ENCODE data around the gene SPNS2.

SPNS2 gene

DNA sequence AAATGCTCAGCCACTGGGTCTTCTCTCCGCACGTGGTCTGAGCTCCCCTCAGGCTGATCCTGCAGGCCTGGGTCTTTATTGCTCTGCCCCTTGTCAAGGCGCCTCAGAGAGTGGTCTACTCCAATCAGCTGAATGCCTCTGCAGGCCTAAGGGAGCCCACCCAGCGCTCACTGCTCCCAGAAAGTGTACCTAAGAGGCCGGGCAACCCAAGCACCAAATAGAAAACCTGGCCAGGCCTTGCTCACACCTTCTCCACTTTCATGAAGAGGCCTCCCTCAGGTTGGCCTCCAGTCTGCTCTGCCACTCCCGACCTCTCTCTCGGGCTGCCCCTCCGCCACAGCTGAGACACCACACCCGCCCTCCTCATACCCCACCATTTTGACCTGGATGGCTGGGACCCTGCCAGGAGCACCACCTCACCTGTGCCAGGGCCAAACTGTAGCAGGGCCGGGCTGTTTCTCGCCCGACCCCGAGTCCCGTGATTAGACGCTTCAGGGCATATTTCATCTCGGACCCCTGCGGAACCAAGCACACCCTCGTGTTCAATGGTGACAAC lies 55.8 kb downstream of the SPNS2 start:
- no peak for DNase-seq

DNA sequence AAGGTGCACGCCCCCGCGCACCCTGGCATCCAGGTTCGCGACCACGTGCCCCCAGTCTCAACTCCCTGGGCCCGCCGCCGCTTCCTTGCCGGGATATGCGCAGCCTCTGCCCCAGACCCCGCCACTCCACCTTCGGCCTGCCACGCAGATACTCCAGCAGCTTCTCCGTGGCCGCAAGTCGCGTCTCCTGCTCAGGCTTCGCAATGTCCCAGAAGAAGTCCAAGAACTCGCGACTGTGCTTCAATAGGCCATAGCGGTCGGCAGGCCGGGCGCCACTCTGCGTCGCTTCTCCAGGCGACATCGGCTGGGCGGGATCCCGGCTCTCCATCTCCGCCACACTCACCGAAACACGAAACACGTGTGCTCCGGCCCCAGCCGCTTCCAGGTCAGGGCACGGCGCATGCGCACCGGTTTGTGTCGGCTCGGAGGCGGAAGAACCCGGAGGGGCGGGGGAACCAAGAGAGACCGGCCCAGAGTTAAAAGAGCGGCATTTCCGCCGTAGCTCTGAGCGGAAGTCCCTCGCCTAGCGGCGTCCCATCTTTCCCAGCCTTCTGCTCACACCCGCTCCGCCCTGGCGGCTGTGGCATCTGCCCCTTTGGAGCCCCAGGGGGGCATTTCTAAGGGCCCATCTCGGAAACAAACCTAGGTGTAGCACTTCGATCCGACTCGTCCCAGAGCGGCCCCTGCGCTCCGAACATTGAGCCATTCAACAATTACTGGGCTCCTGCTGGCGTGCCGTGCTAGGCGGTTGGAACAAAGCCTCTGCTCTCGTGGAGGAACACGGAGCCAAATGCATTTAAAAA lies 56.5 kb downstream of the SPNS2 start, which contains the start of gene MYBBP1A:
Gene MYBBP1A, minus strand, starts transcription at position 388 of the 803 bp plus-strand sequence. Its CDS starts 60 bp downstream, at position 328.
- peak; percentile 99 for DNase-seq

DNA sequence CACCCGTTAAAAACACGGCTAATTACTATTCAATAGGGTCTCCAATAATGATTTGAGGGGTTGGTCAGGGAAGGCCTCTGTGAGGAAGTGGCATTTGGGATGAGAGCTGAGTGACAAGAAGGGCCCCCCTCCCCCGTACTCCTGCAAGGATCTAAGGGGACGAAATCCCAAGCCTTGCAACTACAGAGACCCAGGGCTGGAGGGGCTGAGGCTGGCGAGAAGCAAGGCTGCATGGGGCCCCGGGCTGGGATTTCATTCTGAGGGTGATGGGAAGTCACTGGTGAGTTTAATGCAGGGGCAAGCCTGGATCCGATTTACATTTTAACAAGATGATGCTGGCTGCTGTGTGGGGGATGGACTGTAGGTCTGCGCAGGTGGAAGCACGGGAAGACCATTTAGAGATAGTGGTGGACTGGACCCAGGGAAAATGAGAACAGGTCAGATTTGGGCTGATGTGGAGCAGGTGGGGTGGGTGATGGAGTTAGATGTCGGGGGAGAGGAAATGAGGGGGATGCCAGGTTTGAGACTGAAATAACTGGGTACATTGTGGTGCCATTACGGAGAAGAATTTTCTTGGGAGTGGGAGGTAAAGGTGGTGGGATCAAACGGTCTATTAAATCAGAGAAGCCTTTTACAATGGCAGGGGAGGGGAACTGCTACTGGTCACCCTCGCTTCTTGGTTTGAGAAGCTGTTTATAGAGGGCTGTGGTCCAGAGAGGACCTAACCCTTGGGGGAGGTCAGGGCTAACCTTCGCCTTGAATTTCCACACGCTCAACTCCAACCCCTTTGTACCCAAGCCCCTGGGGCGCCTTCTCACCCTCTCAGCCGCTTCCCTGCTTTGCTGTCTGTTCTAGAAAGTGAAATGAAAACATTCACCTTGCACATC lies 57.4 kb downstream of the SPNS2 start:
- no peak for DNase-seq

DNA sequence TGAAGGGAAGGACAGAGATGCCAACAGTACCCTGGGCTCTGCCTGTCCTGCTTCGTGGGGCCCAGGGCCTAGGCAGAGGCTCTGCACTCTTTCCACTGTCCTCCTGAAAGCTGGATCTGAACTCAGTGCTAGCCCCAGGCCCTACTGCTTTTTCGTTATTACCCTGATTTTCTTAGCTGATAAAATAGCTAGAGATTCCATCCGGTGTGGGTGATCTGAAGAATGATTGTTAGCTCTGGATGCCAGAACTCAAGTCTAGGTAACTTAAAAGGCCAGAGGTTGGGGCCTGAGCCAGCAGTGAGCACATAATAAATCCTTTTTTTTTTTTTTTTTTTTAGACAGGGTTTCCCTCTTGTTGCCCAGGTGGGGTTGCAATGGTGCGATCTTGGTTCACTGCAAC lies 58.3 kb downstream of the SPNS2 start:
- no peak for DNase-seq

DNA sequence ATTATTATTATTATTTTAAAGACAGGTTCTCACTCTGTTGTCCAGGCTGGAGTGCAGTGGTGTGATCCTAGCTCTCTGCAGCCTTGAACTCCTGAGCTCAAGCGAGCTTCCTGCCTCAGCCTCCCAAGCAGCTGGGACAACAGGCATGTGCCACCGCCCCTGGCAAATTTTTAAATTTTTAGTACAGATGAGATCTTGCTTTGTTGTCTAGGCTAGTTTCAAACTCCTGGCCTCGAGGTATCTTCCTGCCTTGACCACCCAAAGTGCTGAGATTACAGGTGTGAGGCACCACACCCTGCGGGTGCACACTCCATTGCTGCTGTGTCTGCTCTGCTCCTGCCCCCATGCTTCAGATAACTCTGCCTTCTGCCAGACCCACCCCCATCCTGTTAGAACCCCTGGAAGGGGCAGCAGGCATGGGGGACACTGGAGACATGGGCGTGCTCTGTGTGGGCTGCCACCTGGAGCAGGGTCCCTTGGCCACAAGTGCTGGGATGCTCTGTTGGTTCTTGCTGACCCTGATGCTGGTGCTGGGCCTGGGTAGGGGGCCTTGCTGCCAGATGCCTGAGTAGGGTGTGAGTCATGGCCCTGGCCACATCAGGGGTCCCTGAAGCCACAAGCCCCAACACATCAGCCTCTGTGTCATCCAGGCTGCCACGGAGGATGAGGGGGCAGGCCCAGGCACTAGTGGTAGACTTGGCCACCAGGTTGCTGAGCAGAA lies 59.1 kb downstream of the SPNS2 start:
- no peak for DNase-seq

DNA sequence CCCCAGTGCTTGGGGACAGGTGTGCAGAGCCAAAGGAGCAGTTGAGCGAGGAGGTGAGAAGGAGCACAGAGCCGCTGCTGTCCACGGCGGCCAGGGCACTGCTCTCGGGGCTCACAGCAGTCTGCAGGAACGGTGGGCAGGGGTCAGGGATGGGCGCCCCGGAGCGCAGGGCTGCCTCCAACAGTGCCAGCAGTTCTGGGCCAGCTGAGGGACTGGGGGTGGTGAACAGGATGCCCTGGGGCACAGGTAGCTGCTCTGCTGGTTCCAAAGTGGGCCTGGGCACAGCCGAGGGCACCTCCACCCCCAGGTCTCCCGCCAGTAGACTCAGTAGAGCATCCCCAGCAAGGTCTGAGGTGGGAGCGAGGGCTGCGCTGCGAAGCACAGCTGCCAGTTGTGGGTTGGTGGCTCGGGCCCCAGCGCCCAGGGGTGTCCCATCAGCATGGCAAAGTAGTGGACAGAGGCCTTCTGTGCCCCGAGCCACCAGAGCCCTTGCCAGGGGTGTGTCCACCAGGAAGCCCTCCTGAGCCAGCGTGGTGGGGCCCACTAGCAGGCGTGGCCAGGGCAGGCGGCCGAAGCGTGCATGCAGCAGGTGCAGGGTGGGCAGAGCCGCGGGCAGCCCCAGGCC lies 59.8 kb downstream of the SPNS2 start:
- DNase-seq = no peak

DNA sequence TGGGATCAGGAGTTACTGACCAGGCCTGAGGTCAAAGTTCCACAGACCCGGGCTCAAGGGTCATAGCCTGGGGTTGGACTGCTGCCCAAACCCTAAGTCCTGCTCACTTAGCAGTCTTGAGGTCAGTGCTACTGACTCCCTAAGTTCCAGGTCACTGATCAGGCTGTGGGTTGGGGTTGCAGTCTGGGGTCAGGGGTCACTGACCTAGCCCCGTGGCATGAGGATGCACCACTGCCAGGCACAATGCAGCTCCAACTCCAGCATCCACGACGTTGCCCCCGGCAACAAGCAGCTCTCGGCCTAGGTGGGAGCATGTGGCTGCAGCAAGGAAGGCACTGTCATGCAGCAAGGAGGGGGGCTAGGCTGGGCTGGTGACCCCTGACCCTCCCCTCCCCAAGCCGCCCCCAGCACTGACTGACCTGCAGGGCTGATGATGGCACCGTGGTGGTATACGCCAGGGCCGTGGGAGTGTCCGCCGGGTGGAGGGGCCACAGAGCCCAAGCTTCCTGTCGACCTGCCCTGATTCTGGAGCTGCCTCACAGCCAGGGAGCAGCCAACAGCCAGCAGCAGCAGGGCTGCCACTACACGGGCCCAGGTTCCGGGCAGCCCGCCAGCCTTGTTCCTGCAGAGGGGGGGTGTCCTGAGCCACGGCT lies 60.6 kb downstream of the SPNS2 start:
- no peak for DNase-seq

DNA sequence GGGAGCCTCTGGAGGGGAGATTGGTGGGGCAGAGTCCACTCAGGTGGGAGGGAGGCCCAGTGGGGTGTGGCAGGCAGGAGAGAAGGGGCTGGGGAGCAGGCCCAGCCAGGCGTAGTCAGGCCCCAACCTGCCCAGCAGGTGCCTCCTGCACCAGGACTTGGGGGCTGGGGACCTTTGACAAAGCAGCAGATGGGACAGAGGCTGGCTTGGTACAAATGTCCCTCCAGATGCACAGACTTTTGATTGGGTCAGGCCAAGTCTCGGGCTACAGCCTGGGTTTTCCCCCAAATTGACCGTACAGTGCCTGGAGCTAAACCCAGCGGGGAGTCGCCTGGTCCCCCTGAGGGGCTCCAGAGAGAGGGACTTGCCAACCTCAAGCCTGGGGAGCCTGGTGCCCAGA lies 61.3 kb downstream of the SPNS2 start:
- no peak for DNase-seq

DNA sequence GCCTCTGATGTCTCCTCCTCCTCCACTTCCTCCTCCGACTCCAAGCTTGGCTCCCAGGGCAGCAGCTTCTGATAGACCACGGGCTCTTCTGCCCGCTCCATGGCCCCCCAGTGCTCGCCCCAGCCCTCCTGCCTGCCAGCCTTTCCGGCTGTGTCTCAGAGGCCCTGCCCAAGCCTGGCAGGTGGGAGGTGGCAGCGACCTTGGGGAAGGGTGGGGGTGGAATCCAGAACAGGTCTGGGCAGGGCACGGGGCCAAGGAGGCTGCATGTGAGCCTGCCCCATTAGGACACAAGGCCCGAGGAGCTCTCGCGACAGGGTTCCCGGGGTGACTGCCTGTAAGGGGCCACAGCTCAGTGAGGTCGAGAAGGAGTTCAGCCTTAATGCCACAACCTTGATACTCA lies 61.7 kb downstream of the SPNS2 start, which contains the start of gene GGT6:
Gene GGT6, minus strand, starts transcription at position 157 of the 400 bp plus-strand sequence. Its CDS starts 56 bp downstream, at position 101.
- no peak for DNase-seq

DNA sequence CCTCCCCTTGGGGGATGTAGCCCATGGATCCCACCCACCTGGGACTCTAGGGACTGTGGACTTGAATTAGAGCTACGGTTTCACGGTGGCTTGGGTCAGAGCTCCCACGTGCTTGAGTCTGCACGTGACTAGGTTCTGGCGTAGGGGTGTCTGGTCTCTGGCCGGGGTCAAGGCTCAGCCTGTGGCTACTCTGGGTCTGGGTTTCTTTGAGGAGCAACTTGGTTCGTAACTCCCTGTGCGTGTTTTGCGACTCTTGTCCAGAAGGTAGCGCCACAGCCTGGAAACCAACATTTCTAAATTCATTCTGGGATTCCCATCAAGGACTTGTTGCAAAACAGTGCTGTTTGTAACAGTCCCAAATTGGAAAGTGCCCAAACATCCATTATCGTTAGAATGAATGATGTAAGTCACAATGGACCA lies 62.2 kb downstream of the SPNS2 start:
- DNase-seq = no peak

DNA sequence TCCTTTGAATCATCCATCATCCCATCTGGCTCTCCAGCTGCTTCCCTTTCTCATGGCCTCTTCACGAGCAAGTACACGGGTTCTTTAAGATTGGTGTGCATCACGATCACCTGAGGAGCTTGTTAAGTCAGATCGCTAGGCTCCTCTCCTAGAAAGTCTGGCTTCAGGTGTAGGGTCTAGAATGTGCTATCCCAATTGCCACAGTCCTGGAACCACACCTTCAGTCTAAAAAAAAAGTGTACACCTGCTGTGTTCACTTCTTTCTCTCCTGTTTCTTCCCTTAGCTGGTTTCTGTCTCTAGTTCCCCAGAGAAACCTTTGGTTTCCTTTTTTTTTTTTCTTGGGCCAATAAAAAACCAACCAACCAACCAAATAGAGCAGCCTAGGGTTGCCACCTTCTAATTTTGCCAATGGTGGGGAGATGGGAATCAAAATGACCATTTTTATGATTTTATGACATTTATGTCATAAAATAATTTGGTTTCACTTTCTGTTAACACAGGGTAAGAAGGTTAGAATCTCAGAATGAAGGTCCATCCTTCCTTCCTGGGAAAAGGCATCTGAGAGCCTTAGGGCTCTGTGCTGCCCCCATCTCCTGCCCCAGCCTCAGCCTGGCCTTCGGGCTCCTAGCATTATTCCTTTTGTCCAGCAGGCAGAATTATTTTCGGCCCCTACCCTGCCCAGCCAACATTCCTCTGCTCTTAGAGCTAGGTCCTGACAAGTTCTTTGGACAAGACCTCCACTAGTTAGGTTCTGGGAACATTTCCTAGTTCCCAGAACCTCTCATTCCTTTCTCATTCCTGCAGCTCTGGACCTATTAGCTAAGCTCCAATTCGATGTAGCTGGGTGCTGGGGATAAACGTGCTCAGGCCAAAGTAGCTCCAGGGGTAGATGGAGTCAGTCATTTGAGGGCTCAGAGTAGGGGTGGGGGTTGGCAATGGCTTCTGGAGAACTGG lies 63.6 kb downstream of the SPNS2 start:
- DNase-seq = no peak

DNA sequence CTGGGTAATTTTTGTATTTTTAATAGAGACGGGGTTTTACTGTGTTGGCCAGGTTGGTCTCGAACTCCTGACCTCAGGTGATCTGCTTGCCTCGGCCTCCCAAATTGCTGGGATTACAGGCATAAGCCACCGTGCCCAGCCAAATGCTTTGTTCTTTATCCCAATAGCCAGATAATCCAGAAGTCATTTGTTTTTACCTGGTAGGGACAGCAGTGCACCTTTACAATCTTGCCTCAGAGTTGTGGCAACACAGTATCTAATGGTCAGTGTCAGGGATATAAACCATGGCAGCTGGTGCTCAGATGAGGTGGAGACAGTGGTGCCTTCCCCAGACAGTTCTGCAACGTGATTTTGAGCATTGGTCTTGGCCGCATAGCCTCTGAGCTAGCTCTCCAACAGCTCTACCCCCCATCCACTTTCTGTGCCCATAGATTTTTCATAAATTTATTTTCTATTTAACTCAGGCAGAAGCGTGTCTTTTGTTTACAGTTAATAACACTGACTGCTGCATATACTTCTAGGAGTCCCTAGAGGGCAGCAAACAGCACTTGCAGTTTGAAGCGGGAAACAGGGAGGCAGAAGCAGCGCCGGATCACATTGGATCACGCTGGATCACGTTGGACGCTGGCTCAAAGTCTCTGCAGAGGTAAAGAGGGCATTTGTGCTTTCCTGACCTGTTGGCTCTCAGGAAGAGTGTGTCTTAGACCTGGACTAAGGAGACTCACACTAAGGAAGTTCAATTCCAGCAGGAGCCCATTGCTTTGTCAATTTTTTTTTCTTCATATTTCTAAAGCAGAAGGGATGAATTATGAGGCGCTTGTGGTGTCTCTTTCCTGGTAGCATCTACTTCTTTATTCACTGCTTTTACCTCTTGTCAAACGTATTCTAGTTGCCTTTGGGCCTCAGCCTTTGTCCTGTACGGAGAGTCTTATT lies 66.8 kb downstream of the SPNS2 start:
- DNase-seq = peak; percentile 93

DNA sequence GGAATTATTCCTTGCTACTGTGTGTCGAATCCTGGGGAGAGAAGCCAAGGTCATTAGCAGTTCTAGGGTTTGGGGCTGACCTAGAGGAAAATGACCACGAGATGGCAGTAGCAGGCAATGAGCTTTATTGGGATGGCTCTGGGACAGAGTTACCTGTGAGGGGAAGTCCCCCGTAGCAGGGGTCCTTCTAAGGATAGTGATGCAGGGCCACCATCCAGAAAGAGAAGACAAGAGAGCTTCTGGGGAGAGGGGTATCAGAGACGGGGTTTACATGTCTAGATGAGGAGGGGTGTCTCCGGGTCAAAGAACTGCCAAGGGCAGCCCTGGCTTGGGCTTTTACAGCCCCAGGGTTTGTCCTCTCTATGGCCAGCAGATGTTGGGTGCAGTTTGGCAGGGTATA lies 68.1 kb downstream of the SPNS2 start:
- peak; percentile 87 for DNase-seq

DNA sequence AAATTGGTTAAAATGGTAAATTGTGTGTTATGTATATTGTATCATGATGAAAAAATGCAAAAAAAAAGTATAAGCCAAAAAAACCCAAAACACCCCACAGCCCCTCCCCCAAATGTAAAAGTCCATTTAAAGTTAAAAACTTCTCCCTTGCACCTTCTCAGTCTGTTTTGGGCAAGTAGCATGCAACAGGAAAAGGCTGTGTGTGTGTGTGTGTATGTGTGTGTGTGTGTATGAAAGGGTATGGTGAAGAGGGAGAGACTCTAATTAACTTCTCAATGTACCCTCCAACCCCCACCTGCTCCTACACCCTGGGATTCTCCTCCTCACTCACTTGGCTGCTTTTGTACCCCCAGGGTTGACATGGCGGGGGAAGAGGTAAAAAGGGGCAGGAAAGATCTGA lies 70.9 kb downstream of the SPNS2 start:
- no peak for DNase-seq

DNA sequence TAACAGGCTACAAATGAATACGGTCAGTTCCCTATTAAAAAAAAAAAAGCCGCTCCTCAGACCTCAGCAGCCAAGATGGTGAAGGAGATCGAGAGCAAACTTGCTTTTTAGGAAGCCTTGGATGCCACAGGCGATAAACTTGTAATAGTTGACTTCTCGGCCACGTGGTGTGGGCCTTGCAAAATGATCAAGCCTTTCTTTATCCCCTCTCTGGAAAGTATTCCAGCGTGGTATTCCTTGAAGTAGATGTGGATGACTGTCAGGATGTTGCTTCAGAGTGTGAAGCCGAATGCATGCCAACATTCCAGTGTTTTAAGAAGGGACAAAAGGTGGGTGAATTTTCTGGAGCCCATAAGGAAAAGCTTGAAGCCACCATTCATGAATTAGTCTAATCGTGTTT lies 73.5 kb downstream of the SPNS2 start:
- DNase-seq = no peak

DNA sequence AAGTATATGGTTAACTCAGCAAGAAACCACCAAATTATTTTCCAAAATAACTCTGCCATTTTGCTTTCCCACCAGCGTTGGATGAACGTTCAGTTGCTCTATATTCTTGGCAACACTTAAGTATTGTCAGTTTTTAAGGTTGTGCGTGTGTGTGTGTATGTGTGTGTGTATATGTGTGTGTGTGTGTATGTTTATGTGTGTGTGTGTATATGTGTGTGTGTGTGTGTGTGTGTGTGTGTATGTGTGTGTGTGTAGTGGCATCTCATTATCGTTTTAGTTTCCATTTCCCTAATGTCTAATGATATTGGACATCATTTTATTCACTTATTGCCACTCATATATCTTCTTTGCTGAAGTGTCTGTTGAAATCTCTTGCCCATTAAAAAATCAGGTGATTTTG lies 74.4 kb downstream of the SPNS2 start:
- no peak for DNase-seq

DNA sequence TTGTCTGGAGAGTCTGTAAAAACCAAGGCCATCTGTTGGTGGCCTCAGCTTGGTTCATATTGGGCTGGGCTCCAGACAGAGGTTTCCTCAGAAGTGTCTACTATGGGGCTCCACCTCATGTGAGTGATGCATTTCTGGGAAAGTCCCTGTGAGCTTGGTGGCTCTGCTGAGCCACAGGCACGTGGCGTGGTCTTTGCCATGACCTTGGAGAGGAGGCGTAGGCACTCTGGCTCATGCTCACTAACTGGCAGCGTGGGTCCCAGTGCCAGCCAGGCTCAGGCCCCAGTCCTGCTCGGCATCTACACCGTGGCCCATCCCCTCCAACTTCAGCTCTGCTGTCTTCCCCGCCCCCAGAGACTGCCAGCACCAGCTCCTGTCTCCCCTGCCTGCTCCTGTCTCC lies 75.0 kb downstream of the SPNS2 start:
- no peak for DNase-seq

DNA sequence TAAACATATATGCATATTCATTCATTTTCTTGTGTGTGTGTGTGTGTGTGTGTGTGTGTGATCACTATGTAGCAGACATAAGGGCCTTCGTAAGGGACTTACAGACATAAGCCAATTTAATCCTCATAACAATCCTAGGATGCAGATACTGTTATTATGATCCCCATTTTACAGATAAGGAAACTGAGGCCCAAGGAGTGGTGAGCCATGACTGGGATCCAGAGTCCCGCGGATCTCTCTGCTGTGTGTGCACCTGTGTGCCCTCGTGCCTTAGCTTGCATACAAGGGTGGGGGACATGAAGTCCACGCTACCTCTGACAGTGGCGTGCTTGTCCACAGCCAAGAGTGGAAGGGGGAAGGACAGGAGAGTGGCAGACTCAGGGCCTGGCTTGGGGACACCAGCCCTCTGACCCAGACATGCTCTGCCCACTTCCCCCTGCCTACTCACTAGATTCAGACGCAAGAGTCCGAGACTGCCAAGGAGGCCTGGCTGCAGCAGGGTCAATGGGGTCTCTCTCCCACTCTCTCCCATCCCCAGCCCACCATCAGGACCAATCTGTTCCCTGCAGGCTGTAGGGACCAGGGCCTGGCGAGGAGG lies 75.9 kb downstream of the SPNS2 start:
- no peak for DNase-seq

DNA sequence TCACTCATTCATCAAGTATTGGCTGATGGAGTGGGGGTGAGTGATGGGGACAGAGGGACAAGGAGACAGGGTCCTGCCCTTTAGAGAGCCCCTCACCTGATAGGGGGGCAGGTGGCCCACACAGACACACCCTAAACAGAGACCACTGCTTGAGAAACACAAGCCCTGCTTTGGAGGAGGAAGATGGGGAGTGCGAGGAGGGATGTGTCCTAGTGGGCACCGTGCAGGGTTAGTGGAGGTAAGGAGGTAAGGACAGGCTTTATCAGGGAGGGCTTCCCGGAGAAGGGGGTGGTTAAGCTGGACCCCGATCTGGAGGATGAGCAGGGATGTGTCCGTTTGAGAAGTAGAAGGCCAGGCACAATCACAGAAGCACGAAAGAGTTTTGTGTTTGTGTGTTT lies 77.5 kb downstream of the SPNS2 start:
- DNase-seq = no peak

Data from hematopoietic multipotent progenitor cell treated with erythropoietin and hydrocortisone succinate and interleukin-3 and kit ligand, for 6 days (in vitro differentiated cells).